Skeletal muscle tissue (tissue), 4 donors: ENCODE results near the gene PAPLN. TPM values are rescaled to one million over a fixed set of nuclear protein-coding genes. Genes with fewer than 3 reads are reported as not detected.
A peak's percentile ranks its signal among the peaks of the same experiment; 100 is the strongest.

Experiments
- H3K27ac ChIP-seq: one replicate; pipeline ENCODE4 v1.7.0; 2013; ENCODE audit warnings: mild to moderate bottlenecking, low read depth, low read length, inconsistent platforms
- H3K27me3 ChIP-seq, 3 donors: one replicate each; pipeline ENCODE4 v1.7.0; 2013; ENCODE audit warnings: low read length in 3 of 3; ENCODE audit not compliant: control insufficient read depth in 3 of 3, insufficient read depth in 3 of 3
- H3K36me3 ChIP-seq, 3 donors: one replicate each; pipeline ENCODE4 v1.7.0; 2013; ENCODE audit warnings: low read length in 3 of 3; ENCODE audit not compliant: control insufficient read depth in 3 of 3, insufficient read depth in 3 of 3
- H3K4me1 ChIP-seq, 3 donors: one replicate each; pipeline ENCODE4 v1.7.0; 2013; ENCODE audit warnings: low read length in 3 of 3, mild to moderate bottlenecking in 3 of 3; ENCODE audit not compliant: control insufficient read depth in 3 of 3, insufficient read depth in 3 of 3
- H3K4me3 ChIP-seq, 3 donors: one replicate each; pipeline ENCODE4 v1.7.0; 2013; ENCODE audit warnings: low read length in 3 of 3
- H3K9ac ChIP-seq, 3 donors: one replicate each; pipeline ENCODE4 v1.7.0; 2013; ENCODE audit warnings: low read length in 3 of 3, mild to moderate bottlenecking in 3 of 3, moderate library complexity in 2 of 3, low read depth in 1 of 3
- H3K9me3 ChIP-seq, 3 donors: one replicate each; pipeline ENCODE4 v1.7.0; 2013; ENCODE audit warnings: low read length in 3 of 3; ENCODE audit not compliant: control insufficient read depth in 3 of 3
- total RNA-seq: library from RNA; depleted of rRNA; stranded (reverse); fragments of >200 nt; gene quantifications from one replicate; pipeline ENCODE4 v1.2.3, GENCODE V29; 2014
- donor health status: Osteomylitis.

PAPLN gene
- total RNA-seq, 1 donor from 2014 or later, result 1.6 TPM

DNA sequence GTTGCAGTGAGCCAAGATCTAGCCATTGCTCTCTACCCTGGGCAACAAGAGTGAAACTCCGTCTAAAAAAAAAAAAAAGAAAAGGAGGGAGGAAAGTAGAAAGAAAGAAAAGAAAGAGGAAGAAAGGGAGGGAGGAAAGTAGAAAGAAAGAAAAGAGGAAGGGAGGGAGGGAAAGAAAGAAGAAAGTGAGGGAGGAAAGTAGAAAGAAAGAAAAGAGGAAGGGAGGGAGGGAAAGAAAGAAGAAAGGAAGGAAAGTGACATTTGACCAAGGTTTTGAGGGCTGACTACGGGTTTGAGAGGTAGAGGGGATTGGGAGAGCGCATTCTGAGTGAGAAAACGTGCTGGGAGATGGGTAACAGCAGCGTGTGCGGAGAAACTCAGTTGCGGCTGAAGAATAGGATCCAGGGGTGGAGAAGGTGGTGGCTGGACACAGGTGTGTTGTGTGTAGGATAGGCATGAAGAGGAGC, 521 bp upstream of the PAPLN start:
- H3K9ac ChIP-seq, result no peak overlapping the region
- peaks cover 32 to 73% (median 49%) of the 10 kb centered on the region in 3 donors for H3K27me3 ChIP-seq
- no peaks in the 10 kb centered on the region for H3K9me3 ChIP-seq
- peaks cover 12 to 30% (median 16%) of the 10 kb centered on the region in 3 donors for H3K4me1 ChIP-seq
- no peak overlapping the region for H3K4me3 ChIP-seq
- no peak overlapping the region for H3K27ac ChIP-seq
- no peaks in the 10 kb centered on the region for H3K36me3 ChIP-seq

DNA sequence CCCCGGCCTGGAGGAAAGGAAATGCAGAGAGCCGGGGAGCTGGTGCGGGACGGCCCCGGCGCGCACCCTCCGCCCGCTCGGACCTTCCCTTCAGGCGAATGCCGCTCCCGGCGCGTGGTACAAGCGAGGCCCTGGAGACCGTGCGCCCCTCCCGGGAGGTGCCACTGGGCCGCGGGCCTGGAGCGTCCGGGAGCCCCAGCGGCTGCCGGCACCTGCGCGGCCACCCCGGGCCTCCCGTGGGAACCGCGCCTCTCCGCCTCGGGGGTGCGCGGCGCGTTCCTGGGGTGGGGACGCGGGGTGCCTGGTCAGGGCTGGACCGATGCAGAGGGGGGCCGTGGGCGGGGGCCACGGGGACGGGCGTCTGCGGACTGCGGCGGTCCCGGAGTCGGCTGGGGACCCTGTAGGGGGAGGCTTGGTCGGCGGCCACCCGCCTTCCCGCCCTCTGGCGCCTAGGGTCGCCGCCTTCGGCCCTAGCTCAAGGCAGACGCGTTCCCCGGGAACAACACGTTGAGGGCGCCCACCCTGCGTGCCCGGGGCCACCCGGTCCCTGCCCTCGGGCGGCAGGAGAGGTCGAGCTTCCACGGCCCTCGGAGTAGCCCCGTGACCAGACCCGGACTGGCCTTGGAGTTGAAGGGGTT, 599 bp downstream of the PAPLN start:
- Histone ChIP-seq H3K27ac (no peak overlapping the region), H3K36me3 (no peaks in the 10 kb centered on the region), H3K9ac (peak overlapping the region in 2 of 3 donors; percentile 23 to 54), H3K4me3 (peak overlapping the region; percentile 35 to 49 (median 41)), H3K27me3 (peaks cover 32 to 69% (median 51%) of the 10 kb centered on the region in 3 donors), H3K4me1 (peaks cover 8 to 34% (median 16%) of the 10 kb centered on the region in 3 donors), H3K9me3 (no peaks in the 10 kb centered on the region)

DNA sequence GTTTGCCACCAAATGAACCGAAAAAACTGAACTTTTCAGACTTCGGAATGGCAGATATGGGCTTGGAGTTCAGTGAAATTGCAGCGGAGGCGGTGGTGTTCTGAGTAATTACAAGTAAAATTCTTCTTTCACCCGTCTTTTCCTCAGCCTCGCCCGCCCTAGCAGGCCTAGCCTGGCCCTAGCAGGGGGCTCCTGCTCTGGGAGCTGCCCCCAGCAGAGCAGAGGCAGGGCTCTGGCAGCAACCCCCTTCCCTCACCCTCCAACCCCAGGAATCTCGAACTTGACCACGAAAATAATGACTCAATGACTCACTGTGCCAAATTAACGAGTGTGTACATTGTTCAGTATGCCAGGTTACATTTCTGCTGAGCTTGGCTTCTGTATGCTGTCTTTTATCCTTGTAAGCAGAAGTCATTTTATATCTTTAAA, 1.1 kb downstream of the PAPLN start:
- H3K36me3 ChIP-seq, result no peaks in the 10 kb centered on the region
- no peak overlapping the region for H3K27ac ChIP-seq
- H3K4me3 ChIP-seq, result peak overlapping the region; percentile 35 to 49 (median 41)
- H3K9ac ChIP-seq, result peak overlapping the region in 1 of 3 donors; percentile 54
- H3K4me1 ChIP-seq, result peaks cover 8 to 34% (median 16%) of the 10 kb centered on the region in 3 donors
- no peaks in the 10 kb centered on the region for H3K9me3 ChIP-seq
- peaks cover 32 to 67% (median 47%) of the 10 kb centered on the region in 3 donors for H3K27me3 ChIP-seq

DNA sequence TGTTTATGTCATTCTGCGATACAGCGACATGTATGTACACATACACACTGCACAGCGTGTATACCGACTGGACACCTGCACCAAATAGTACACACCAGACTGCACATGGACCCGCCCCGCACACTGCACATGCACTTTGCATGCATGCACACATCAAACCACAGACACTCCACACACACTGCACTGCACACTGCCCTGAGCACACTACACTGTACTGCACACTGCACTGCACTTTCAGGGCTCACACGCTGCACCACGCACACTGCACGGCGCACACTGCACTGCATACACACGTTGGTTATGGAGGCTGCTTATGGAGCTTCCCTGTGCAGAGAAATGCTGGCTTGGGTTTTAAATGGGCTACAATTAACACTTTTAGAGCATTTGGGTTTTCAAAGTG, 1.6 kb downstream of the PAPLN start:
- no peak overlapping the region for H3K27ac ChIP-seq
- no peaks in the 10 kb centered on the region for H3K36me3 ChIP-seq
- peak overlapping the region in 2 of 3 donors; percentile 2 to 48 for H3K4me3 ChIP-seq
- H3K4me1 ChIP-seq, result peaks cover 8 to 34% (median 16%) of the 10 kb centered on the region in 3 donors
- H3K9me3 ChIP-seq, result no peaks in the 10 kb centered on the region
- peaks cover 32 to 63% (median 46%) of the 10 kb centered on the region in 3 donors for H3K27me3 ChIP-seq
- H3K9ac ChIP-seq, result no peak overlapping the region

DNA sequence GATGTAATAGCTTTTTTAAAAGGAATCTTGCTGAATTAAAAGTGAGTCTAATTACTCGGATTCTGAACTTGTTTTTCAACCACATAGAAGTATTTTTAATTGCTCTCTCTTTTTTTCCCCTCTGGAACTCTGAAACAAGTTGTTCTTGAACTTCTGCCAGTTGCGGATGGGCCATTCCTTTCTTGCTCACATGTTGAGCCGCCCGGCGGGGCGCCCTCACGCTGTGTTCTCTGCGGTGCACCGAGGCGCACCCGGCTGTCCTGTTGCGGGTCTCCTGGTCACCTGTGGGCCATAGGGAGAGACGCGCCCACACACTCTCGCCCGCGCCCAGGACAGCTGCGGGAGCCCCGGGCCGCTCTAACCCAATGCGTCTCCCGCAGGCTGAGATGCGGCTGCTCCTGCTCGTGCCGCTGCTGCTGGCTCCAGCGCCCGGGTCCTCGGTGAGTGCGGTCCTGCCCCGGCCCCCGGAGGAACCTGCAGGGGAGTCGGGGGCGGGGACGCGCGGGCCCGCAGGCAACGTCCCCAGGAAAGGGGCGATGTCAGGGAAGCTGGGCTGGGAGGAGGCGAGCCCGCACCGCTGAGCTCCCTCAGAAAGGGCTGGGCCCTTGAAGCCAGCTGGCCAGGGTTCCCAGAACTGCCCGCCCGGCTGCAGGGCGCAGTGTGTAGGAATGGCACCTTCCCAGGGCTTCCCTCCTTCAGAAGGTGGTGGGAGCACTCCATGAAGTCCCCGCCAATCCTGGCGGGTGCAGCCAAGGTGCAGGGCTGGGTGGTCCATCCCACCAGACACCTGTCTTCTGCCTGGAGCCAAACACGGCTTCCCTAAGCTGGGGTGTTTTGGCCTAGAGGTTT, 2.3 kb downstream of the PAPLN start:
- Histone ChIP-seq H3K4me3 (peak overlapping the region in 2 of 3 donors; percentile 40 to 49), H3K36me3 (no peaks in the 10 kb centered on the region), H3K9ac (no peak overlapping the region), H3K4me1 (peaks cover 8 to 34% (median 16%) of the 10 kb centered on the region in 3 donors), H3K9me3 (no peaks in the 10 kb centered on the region), H3K27ac (no peak overlapping the region), H3K27me3 (peaks cover 36 to 61% (median 50%) of the 10 kb centered on the region in 3 donors)

DNA sequence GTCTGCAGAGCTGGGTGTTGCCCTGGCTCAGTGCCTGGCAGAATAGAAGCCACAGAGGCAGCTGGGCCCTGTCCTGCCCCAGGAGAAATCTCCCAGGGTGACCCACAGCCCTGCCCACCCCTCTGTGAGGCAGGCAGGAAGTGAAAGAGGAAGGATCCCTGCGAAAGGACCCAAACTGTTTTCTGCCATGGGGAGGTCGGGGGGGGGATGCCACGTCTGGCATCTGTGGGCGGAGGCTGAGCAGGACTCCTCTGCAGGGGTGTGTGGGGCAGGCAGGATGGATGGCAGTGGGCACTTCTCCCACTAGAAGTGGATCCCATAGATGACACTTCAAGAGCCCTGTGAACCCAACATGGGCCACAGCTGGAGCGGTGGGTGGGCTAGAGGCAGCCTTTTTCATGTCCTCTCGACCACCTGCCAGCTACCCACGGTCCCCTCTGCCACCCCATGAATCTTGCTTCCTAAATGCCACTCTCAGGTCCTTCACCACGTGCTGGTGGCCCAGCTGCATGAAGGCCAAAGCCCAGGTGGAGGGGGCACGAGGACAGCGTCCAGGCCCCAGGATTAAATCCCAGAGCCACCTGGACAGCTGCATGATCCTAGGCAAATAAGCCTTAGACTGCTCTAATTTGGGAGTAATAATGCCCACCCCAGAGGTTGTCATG, 3.6 kb downstream of the PAPLN start:
- no peak overlapping the region for H3K9ac ChIP-seq
- H3K27me3 ChIP-seq, result peaks cover 33 to 62% (median 59%) of the 10 kb centered on the region in 3 donors
- peaks cover 8 to 34% (median 19%) of the 10 kb centered on the region in 3 donors for H3K4me1 ChIP-seq
- H3K4me3 ChIP-seq, result no peak overlapping the region
- H3K9me3 ChIP-seq, result no peaks in the 10 kb centered on the region
- no peak overlapping the region for H3K27ac ChIP-seq
- H3K36me3 ChIP-seq, result no peaks in the 10 kb centered on the region

DNA sequence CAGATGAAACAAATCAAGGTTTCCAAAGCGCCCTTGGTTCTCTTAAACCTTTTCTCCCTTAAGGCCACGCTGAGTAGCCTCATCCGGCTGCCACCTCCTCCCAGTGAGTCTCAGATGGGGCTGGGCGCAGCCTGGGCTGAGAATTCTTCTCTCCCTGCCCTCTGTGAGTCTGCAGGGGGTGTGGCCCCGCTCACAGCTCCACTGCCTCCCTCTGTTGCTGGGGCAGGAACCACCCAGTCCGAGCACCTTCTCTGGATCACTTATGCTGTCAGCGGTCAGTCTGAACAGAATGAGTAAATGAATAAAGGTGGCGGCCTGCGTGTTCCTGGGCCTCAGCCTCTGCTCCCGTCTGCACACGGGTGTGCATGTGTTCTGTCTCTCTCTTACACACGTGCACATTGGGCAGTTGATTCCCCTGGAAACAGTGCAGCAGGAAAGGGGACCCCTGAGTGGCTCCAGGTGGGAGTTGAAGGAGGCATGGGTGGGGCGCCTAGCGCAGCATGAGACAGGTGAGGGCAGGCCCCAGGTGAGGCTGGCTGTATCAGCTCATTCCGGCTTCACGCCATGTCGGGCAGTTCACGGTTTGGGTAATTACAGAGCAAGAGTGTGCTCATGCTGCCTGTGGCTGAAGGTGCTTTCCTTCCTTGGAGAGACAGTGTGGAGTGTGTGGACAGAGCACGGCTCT, 4.3 kb downstream of the PAPLN start:
- peaks cover 8 to 34% (median 19%) of the 10 kb centered on the region in 3 donors for H3K4me1 ChIP-seq
- no peak overlapping the region for H3K9ac ChIP-seq
- no peak overlapping the region for H3K4me3 ChIP-seq
- peaks cover 33 to 63% (median 57%) of the 10 kb centered on the region in 3 donors for H3K27me3 ChIP-seq
- no peaks in the 10 kb centered on the region for H3K9me3 ChIP-seq
- no peak overlapping the region for H3K27ac ChIP-seq
- no peaks in the 10 kb centered on the region for H3K36me3 ChIP-seq

DNA sequence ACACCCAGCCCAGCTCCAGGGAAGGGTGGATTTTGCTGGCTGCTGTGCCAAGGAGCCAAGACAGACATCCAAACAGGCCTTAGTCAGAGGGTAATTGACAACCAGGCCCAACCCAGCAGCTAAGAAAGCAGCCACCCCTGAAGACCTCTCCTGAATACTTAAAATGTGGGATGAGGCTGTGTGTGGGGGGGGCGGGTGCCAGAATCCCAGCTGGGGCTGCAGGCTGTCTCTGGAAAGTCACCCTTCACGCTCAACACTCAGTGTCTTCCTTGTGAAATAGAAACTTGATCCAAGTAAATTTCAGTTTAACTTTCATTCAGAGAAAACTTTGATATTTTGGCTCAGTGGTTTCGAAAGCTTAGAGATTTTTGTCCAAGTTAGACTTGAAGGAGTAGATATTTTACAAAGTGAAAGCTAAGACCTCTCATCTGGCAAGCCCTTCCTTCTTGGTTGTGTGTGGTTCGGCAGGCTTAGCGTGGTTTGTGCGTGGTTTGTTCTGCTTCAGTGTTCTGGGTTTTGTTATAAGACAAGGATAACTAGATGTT, 5.1 kb downstream of the PAPLN start:
- H3K9ac ChIP-seq, result peak overlapping the region in 1 of 3 donors; percentile 20
- no peak overlapping the region for H3K4me3 ChIP-seq

DNA sequence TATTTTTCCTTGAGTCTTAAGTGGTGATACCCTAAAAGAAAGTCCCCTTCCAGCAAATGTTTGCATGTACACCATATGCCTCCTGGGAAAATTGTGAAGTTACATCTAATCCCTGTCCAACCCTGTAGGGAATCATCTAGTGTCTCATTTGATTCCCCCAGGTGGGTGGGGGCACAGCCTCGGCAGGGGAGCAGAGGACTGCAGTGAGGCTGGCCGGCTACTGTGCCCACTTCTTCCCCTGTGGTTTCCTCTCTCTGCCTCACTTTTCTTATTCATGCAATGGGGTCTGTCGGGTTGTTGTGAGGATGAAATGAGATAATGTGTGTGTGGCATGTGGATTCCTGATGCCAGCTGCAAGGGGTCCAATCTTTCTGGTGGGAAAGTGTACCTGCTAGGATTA, 6.0 kb downstream of the PAPLN start:
- Histone ChIP-seq H3K9ac (no peak overlapping the region), H3K27ac (no peak overlapping the region), H3K27me3 (peaks cover 18 to 53% (median 51%) of the 10 kb centered on the region in 3 donors), H3K9me3 (no peaks in the 10 kb centered on the region), H3K36me3 (no peaks in the 10 kb centered on the region), H3K4me3 (no peak overlapping the region), H3K4me1 (peaks cover 5 to 22% (median 13%) of the 10 kb centered on the region in 3 donors)

More for the DNA sequence above, 5.1 kb downstream of the PAPLN start:
- no peaks in the 10 kb centered on the region for H3K9me3 ChIP-seq
- H3K4me1 ChIP-seq, result peaks cover 8 to 31% (median 16%) of the 10 kb centered on the region in 3 donors
- peaks cover 25 to 62% (median 54%) of the 10 kb centered on the region in 3 donors for H3K27me3 ChIP-seq
- no peaks in the 10 kb centered on the region for H3K36me3 ChIP-seq
- H3K27ac ChIP-seq, result no peak overlapping the region
